Measurements from ENCODE around the gene SFR1. TPM values are rescaled to one million over a fixed set of nuclear protein-coding genes. Genes with fewer than 3 reads are reported as not detected.
"Not testable (repeated sequence)": the region's sequence is repeated elsewhere in the genome, so short reads cannot be mapped to it uniquely, and the experiment has no call there.

The SFR1 gene
- total RNA-seq, 1 donor from 2014 or later: 13.8 TPM

GRCh38 chr10:104144931-104145330 lies 23.0 kb downstream of the SFR1 start:
- Mint-ChIP-seq H3K27ac (no peak overlapping the region), H3K9me3 (peaks cover under 1% of the 10 kb centered on the region), H3K4me1 (ENCODE audit: low read depth) (no peaks in the 10 kb centered on the region), H3K4me3 (no peak overlapping the region), H3K36me3 (ENCODE audit: low read depth) (no peaks in the 10 kb centered on the region), H3K27me3 (ENCODE audit: insufficient read depth) (peaks cover 45% of the 10 kb centered on the region)
- DNase-seq (ENCODE audit: low spot score): no peak
- intact Hi-C loops (cut with micrococcal nuclease): no loop called here

GRCh38 chr10:104146882-104147281 lies 24.9 kb downstream of the SFR1 start:
- Mint-ChIP-seq H3K36me3 (ENCODE audit: low read depth) (no peaks in the 10 kb centered on the region), H3K9me3 (peaks cover 17% of the 10 kb centered on the region), H3K27ac (no peak overlapping the region), H3K4me1 (ENCODE audit: low read depth) (no peaks in the 10 kb centered on the region), H3K27me3 (ENCODE audit: insufficient read depth) (peaks cover 36% of the 10 kb centered on the region), H3K4me3 (no peak overlapping the region)
- intact Hi-C loops (cut with micrococcal nuclease): no loop called here
- DNase-seq (ENCODE audit: low spot score): no peak

- Mint-ChIP-seq H3K4me3 (no peak overlapping the region), H3K9me3 (peaks cover 24% of the 10 kb centered on the region), H3K27ac (no peak overlapping the region), H3K27me3 (ENCODE audit: insufficient read depth) (peaks cover 35% of the 10 kb centered on the region), H3K4me1 (ENCODE audit: low read depth) (no peaks in the 10 kb centered on the region), H3K36me3 (ENCODE audit: low read depth) (peaks cover 2% of the 10 kb centered on the region)
- intact Hi-C loops (cut with micrococcal nuclease): no loop called here
- no peak for DNase-seq (ENCODE audit: low spot score)
Observed at GRCh38 chr10:104150139-104150538, 28.2 kb downstream of the SFR1 start.

- Mint-ChIP-seq H3K36me3 (ENCODE audit: low read depth) (peaks cover 2% of the 10 kb centered on the region), H3K27me3 (ENCODE audit: insufficient read depth) (peaks cover 24% of the 10 kb centered on the region), H3K9me3 (peaks cover 24% of the 10 kb centered on the region), H3K27ac (no peak overlapping the region), H3K4me3 (no peak overlapping the region), H3K4me1 (ENCODE audit: low read depth) (no peaks in the 10 kb centered on the region)
- intact Hi-C loops (cut with micrococcal nuclease): no loop called here
- DNase-seq (ENCODE audit: low spot score): no peak
Observed at GRCh38 chr10:104151737-104152136, 29.8 kb downstream of the SFR1 start.

- no peak overlapping the region for H3K4me3 Mint-ChIP-seq
- no peak for DNase-seq (ENCODE audit: low spot score)
- no peak overlapping the region for H3K27ac Mint-ChIP-seq
- H3K9me3 Mint-ChIP-seq: peaks cover 18% of the 10 kb centered on the region
- no peaks in the 10 kb centered on the region for H3K4me1 Mint-ChIP-seq (ENCODE audit: low read depth)
- intact Hi-C loops (cut with micrococcal nuclease): no loop called here
- peaks cover 23% of the 10 kb centered on the region for H3K27me3 Mint-ChIP-seq (ENCODE audit: insufficient read depth)
- peaks cover 2% of the 10 kb centered on the region for H3K36me3 Mint-ChIP-seq (ENCODE audit: low read depth)
Observed at GRCh38 chr10:104155591-104155990, 33.6 kb downstream of the SFR1 start.

- peaks cover 29% of the 10 kb centered on the region for H3K27me3 Mint-ChIP-seq (ENCODE audit: insufficient read depth)
- intact Hi-C loops (cut with micrococcal nuclease): no loop called here
- H3K4me1 Mint-ChIP-seq (ENCODE audit: low read depth): peaks cover 6% of the 10 kb centered on the region
- peaks cover 15% of the 10 kb centered on the region for H3K9me3 Mint-ChIP-seq
- no peak overlapping the region for H3K4me3 Mint-ChIP-seq
- H3K27ac Mint-ChIP-seq: no peak overlapping the region
- no peak for DNase-seq (ENCODE audit: low spot score)
- no peaks in the 10 kb centered on the region for H3K36me3 Mint-ChIP-seq (ENCODE audit: low read depth)
Observed at GRCh38 chr10:104170610-104171254, 48.8 kb downstream of the SFR1 start.

- peaks cover 15% of the 10 kb centered on the region for H3K9me3 Mint-ChIP-seq
- H3K36me3 Mint-ChIP-seq (ENCODE audit: low read depth); H3K27ac Mint-ChIP-seq; H3K4me1 Mint-ChIP-seq (ENCODE audit: low read depth); DNase-seq (ENCODE audit: low spot score); intact Hi-C loops (cut with micrococcal nuclease); H3K4me3 Mint-ChIP-seq: not testable (repeated sequence)
- H3K27me3 Mint-ChIP-seq (ENCODE audit: insufficient read depth): peaks cover 24% of the 10 kb centered on the region
Observed at GRCh38 chr10:104174136-104174535, 52.2 kb downstream of the SFR1 start.

Other genes starting within 250 kb of the SFR1 start
- gene STN1, start 204.0 kb upstream of the SFR1 start, total RNA-seq: 19.4 and 20.0 TPM in 2 replicates
- gene SLK, start 155.0 kb upstream of the SFR1 start, total RNA-seq: 25.0 and 27.1 TPM in 2 replicates
- gene COL17A1, start 36.3 kb upstream of the SFR1 start, total RNA-seq: not detected in 2 replicates
- not detected in 2 replicates for gene CFAP43, start 110.2 kb downstream of the SFR1 start, total RNA-seq
- gene GSTO1, start 132.7 kb downstream of the SFR1 start, total RNA-seq: 125 TPM in 2 replicates
- gene GSTO2, start 147.0 kb downstream of the SFR1 start, total RNA-seq: 1.1 and 1.2 TPM in 2 replicates
- gene ITPRIP, start 216.3 kb downstream of the SFR1 start, total RNA-seq: 17.3 and 18.1 TPM in 2 replicates
- 0.08 and 0.24 TPM in 2 replicates for gene CFAP58, start 231.7 kb downstream of the SFR1 start, total RNA-seq